ENCODE results near the gene RAB44.

Gene RAB44

DNA sequence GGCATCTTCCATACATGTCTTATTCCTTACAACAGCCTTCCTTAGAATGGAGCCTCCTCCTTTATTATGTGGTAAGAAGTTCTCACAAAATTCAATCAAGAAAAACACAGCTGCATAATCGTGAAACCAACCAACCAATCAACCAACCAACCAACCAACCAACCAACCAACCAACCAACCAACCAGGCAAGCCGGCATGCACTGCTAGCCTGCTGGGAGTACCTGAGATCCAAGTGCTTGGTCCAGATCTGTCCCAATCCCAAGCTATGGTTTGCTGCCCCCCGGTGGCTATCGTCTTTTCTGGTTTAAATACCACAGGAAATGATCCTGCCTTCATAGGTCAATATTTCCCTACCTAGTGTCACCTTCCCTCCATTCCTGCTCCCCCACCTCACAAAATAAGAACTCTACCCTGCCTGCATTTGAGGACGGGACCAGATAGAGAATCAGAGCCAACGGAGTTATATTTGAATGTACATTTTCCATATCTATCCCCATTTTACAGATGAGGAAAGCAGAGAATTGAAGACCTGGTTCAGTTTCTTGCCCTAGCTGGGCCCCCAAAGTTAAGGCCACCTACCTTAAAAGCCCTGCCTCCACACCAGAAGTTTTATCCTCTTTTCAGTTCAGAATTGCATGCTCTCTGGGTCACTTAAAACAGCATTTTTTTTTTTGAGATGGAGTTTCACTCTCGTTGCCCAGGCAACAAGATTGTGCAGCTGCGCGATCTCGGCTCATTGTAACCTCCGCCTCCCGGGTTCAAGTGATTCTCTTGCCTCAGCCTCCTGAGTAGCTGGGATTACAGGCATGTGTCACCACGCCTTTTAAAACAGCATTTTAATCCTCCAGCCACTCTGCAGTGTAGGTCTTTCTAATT is 27.1 kb downstream of the RAB44 start:
- Histone ChIP-seq H3K9me3 (ENCODE audit: low read depth, low read length) (no peaks in the 10 kb centered on the region), H3K27ac (no peak overlapping the region), H3K4me3 (no peak overlapping the region), H3K36me3 (ENCODE audit: insufficient read depth, low read length) (no peaks in the 10 kb centered on the region), H3K9ac (ENCODE audit: insufficient read length) (no peak overlapping the region)
- TF ChIP-seq FOXP2 (optimal IDR thresholded peaks at IDR 0.05; ENCODE audit: control extremely low read depth, extremely low read length, insufficient read depth), result no peak
- TF ChIP-seq POLR2AphosphoS5 (IDR thresholded peaks at IDR 0.05; ENCODE audit: borderline replicate concordance, low read depth, low read length), result no peak
- TF ChIP-seq EZH2 (IDR thresholded peaks at IDR 0.05), result no peak
- DNase-seq (ENCODE audit: low read depth, low spot score), result no peak

DNA sequence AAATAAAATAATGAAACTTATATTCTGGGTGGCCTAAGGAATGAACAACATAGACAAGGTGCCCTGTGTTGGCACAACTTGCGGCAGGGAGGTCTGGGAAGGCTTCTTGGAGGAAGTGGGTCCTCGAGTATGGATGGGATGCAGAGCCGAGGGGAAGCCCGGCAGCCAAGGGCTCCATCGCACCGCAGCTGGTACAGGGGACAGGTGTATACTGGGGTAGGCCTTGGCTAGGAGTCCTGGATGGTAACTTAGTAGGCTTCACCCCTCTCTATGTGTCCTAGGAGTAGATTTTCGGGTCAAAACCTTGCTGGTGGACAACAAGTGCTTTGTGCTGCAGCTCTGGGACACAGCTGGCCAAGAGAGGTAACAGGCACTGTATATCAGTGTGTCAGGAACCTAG is 28.0 kb downstream of the RAB44 start:
- no peak overlapping the region for H3K27ac ChIP-seq
- H3K9ac ChIP-seq (ENCODE audit: insufficient read length), result no peak overlapping the region
- DNase-seq (ENCODE audit: low read depth, low spot score), result no peak
- H3K9me3 ChIP-seq (ENCODE audit: low read depth, low read length), result no peaks in the 10 kb centered on the region
- no peaks in the 10 kb centered on the region for H3K36me3 ChIP-seq (ENCODE audit: insufficient read depth, low read length)
- no peak overlapping the region for H3K4me3 ChIP-seq
- TF ChIP-seq POLR2AphosphoS5 (IDR thresholded peaks at IDR 0.05; ENCODE audit: borderline replicate concordance, low read depth, low read length) (no peak), FOXP2 (optimal IDR thresholded peaks at IDR 0.05; ENCODE audit: control extremely low read depth, extremely low read length, insufficient read depth) (no peak), EZH2 (IDR thresholded peaks at IDR 0.05) (no peak)

DNA sequence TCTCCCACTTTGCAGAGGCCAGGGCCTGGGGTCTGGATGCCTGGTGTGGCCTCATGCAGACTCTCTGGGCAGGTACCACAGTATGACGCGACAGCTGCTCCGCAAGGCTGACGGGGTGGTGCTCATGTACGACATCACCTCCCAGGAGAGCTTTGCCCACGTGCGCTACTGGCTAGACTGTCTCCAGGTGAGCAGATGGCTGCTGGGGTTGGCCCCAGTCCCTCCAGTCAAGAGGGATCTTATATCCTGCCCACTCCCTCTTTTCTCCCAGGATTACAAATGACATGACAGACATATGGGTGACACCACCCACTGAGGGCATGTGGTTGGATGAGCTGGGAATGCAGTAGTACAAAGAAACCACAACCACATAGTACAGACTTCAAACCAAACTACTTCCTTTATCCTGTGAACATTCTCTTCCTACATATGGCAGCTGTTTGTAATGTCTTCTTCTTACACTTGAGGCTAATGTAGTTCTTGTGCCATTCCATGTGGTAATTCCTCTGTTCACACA is 29.9 kb downstream of the RAB44 start:
- Histone ChIP-seq H3K27ac (peak overlapping the region; percentile 83), H3K9me3 (ENCODE audit: low read depth, low read length) (no peaks in the 10 kb centered on the region), H3K36me3 (ENCODE audit: insufficient read depth, low read length) (no peaks in the 10 kb centered on the region), H3K9ac (ENCODE audit: insufficient read length) (no peak overlapping the region), H3K4me3 (no peak overlapping the region; the same call in 1 of the 2 replicates)
- TF ChIP-seq POLR2AphosphoS5 (IDR thresholded peaks at IDR 0.05; ENCODE audit: borderline replicate concordance, low read depth, low read length), result no peak
- TF ChIP-seq EZH2 (IDR thresholded peaks at IDR 0.05), result no peak
- no peak for TF ChIP-seq FOXP2 (optimal IDR thresholded peaks at IDR 0.05; ENCODE audit: control extremely low read depth, extremely low read length, insufficient read depth)
- DNase-seq (ENCODE audit: low read depth, low spot score), result peak; percentile 44

DNA sequence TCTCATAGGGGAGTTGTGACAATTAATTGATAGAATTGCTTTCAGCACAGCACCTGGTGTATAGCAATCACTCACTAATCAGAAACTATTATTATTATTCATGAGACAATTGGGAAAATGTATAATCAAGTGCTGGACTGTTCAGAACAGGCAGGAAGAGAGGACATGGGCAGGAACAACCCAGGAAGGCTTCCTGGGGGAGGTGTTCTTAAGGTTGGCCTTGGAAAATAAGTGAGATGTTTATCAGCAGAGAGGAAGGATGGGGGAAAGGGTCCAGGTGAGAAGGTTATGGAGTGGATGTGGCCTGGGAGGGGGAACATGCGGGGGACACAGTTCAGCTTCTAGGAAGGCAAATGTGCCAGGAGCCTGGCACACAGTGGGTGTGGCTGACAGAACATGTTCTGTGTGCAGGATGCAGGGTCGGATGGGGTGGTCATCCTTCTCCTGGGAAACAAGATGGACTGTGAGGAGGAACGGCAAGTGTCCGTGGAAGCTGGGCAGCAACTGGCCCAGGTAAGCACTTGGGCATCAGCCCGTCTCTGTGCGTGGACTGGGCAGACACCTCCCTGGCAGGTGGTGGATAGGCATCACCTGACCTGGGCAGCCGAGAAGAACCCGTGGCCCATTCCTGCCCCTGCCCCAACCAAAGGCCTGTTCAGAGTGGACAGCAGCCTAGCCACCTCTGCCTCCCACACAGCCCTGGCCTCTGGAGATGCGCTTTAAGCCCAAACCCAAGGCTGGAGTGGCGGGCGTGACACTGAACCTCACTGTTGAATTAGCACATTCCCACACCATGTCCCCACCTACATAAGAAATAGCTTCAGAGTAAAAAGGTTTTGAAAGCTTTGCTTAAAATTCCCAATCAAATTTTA is 30.9 kb downstream of the RAB44 start:
- no peak overlapping the region for H3K9ac ChIP-seq (ENCODE audit: insufficient read length)
- peak overlapping the region; percentile 83 for H3K27ac ChIP-seq
- no peak for TF ChIP-seq POLR2AphosphoS5 (IDR thresholded peaks at IDR 0.05; ENCODE audit: borderline replicate concordance, low read depth, low read length)
- H3K4me3 ChIP-seq, result peak overlapping the region; percentile 31
- no peak for DNase-seq (ENCODE audit: low read depth, low spot score)
- no peaks in the 10 kb centered on the region for H3K9me3 ChIP-seq (ENCODE audit: low read depth, low read length)
- H3K36me3 ChIP-seq (ENCODE audit: insufficient read depth, low read length), result no peaks in the 10 kb centered on the region

DNA sequence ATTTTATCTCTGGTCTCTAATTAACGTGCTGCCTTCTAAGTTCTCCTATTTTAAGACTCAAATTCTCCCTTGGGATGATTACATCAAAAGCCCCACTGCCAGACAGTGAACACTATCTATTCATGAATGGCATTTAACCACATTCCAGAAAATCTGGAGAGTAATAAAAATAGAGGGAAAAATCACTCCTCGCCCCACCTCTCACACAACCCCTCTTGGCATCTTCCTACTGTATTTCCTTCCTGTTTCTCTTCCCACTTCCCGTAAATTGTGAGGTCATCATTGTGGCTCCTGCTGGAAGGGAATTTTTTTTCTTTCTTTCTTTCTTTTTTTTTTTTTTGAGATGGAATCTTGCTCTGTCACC is 31.5 kb downstream of the RAB44 start:
- H3K27ac ChIP-seq, result peak overlapping the region; percentile 73; the same call in 1 of the 2 replicates
- peak; percentile 85 for DNase-seq (ENCODE audit: low read depth, low spot score)
- TF ChIP-seq EZH2 (IDR thresholded peaks at IDR 0.05) (no peak), FOXP2 (optimal IDR thresholded peaks at IDR 0.05; ENCODE audit: control extremely low read depth, extremely low read length, insufficient read depth) (no peak), POLR2AphosphoS5 (IDR thresholded peaks at IDR 0.05; ENCODE audit: borderline replicate concordance, low read depth, low read length) (no peak)
- H3K4me3 ChIP-seq, result peak overlapping the region; percentile 31
- no peaks in the 10 kb centered on the region for H3K9me3 ChIP-seq (ENCODE audit: low read depth, low read length)
- no peak overlapping the region for H3K9ac ChIP-seq (ENCODE audit: insufficient read length)
- no peaks in the 10 kb centered on the region for H3K36me3 ChIP-seq (ENCODE audit: insufficient read depth, low read length)

DNA sequence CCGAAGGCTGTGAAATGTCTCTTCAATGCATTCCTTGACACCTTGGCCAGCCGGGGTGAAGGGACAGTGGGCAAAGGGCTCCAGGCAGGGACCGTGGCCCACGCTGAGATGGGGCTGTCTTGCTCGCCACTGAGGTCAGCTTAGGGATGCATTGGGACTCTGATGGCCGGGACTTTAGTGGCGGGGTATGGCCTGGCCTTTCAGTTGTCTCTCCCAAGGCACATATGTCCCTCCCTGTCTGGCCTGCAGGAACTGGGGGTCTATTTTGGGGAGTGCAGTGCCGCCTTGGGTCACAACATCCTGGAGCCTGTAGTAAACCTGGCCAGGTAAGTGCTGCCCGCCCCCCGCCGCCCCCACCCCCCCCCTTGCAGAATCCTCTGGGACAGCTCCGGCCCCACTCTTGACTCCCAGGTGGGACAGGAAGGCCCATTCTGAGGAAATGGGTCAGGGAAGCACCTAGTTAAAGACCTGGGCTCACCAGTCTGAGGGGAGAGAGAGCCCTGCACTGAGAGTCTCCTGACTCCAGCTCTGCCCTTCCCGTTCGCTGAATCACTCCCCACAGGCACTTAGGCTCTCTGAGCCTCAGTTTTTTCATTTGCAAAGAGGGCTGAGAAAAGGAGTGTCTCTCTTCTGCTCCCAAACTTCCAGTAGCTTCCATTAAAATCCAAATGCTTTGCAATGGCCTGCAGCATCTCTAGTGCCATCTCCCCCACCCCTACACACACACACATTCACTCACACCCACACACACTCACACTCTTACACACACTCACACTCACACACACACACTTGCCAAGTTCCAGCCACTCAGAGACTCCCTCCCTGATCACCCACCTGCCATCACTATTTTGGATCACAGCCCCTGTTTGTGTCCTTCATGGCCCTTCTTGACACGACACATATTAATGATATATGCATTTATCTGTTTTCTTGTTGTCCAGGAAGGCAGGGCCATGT is 33.1 kb downstream of the RAB44 start:
- no peak overlapping the region for H3K4me3 ChIP-seq
- H3K9ac ChIP-seq (ENCODE audit: insufficient read length), result no peak overlapping the region
- no peak overlapping the region for H3K27ac ChIP-seq
- DNase-seq (ENCODE audit: low read depth, low spot score), result no peak
- no peaks in the 10 kb centered on the region for H3K36me3 ChIP-seq (ENCODE audit: insufficient read depth, low read length)
- TF ChIP-seq EZH2 (IDR thresholded peaks at IDR 0.05) (no peak), FOXP2 (optimal IDR thresholded peaks at IDR 0.05; ENCODE audit: control extremely low read depth, extremely low read length, insufficient read depth) (no peak), POLR2AphosphoS5 (IDR thresholded peaks at IDR 0.05; ENCODE audit: borderline replicate concordance, low read depth, low read length) (no peak)
- no peaks in the 10 kb centered on the region for H3K9me3 ChIP-seq (ENCODE audit: low read depth, low read length)

DNA sequence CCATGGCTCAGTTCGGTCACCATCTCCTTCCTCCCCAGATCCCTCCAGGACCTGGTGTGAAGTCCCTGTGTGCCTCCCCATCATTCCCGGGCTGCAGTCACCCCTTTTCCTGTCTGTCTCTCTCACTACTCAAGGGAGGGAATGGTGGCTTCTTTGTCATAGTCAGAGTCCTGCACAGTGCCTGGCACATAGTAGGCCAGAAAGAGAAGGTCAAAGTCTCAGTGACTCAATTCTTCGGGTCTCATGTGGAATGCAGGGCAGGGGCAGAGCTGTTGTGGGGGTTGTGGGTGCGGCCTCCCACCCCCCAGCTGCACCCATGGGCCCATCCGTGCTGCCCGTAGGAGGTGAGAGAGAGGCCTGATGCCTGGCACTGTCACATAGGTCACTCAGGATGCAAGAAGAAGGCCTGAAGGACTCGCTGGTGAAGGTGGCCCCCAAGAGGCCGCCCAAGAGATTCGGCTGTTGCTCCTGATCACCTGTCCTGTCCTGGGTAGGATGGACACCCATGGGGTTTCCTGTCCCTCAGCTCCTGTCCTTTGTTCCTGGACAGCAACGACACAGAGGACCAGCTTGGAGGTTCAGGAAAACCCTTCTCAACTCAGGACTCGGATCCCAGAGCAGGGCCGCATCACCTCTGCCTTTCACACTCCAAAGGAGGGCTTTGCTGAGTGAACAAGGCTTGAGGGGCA is 34.1 kb downstream of the RAB44 start:
- no peak overlapping the region for H3K27ac ChIP-seq
- DNase-seq (ENCODE audit: low read depth, low spot score), result no peak
- H3K9me3 ChIP-seq (ENCODE audit: low read depth, low read length), result no peaks in the 10 kb centered on the region
- H3K9ac ChIP-seq (ENCODE audit: insufficient read length), result no peak overlapping the region
- no peaks in the 10 kb centered on the region for H3K36me3 ChIP-seq (ENCODE audit: insufficient read depth, low read length)
- TF ChIP-seq POLR2AphosphoS5 (IDR thresholded peaks at IDR 0.05; ENCODE audit: borderline replicate concordance, low read depth, low read length) (no peak), EZH2 (IDR thresholded peaks at IDR 0.05) (no peak), FOXP2 (optimal IDR thresholded peaks at IDR 0.05; ENCODE audit: control extremely low read depth, extremely low read length, insufficient read depth) (no peak)
- no peak overlapping the region for H3K4me3 ChIP-seq

All from SK-N-MC (cell line).